Urothelium cell line (cell line): ENCODE measurements around the gene MCRS1.
"Not testable (repeated sequence)": the region's sequence is repeated elsewhere in the genome, so short reads cannot be mapped to it uniquely, and the experiment has no call there.

Source experiments
- DNase-seq: peaks from one replicate; pipeline ENCODE4 v3.0.0; 2011; ENCODE audit warnings: low spot score, mixed read lengths
- FAIRE-seq: peaks from 2 replicates; lab custom pipeline; 2011; peaks lifted over from hg19 to GRCh38; lab: Jason Lieb, UNC

The MCRS1 gene

DNA sequence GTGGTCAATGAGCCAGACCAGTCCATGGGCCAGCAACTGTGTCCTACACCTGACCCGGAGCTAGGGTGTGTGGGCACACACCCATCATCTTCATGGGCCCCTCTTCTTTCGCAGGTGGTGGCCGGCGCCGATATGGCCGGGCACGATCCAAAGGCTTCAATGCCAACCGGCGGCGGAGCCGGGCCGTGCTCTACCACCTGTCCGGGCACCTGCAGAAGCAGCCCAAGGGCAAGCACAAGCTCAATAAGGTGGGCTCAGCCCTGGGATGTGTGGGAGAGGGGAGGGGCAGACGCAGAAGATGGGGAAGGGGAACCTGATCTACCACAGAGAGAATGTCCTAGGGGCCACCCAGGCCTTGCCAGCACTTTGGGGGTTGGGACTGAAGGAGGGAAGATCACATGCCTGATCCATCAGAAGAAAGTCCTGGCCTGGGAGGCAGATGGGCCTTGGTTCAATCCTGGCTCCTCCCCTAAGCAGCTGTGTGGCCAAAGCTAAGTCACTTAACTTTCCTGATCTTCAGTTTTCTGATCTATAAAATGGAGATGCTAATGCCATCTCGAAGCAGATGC lies 25.3 kb downstream of the MCRS1 start:
- FAIRE-seq, result no peak

DNA sequence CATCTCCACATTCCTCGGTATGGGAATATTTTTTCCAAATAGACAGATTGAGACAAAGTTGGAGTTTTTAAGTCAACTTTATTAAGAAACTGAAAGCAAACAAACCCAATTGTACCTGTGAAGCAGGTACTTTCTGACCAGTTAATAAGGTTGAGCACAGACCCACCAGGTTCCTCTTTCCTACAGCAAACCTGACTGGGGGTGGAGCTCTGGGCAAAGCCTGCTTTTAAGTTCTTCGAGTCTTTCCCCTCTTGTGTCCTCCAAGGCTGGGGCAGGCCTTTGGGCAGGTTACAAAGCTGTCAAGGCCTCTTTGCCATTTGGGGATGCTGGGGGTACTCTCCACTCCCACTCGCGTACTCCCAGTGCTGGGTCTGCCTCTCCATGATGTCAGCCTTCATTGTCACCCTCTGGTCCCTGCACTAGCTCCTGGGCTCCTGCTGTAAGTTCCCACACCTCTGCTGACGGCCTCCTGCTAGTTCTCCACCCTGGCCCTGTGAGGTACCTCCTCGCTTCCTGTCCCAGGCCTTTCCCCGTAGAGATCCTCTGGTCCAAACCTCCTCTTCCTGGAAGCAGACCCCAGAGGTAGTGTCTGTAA lies 25.9 kb downstream of the MCRS1 start:
- no peak for DNase-seq
- no peak for FAIRE-seq

More for the DNA sequence above, 25.3 kb downstream of the MCRS1 start:
- no peak for DNase-seq

DNA sequence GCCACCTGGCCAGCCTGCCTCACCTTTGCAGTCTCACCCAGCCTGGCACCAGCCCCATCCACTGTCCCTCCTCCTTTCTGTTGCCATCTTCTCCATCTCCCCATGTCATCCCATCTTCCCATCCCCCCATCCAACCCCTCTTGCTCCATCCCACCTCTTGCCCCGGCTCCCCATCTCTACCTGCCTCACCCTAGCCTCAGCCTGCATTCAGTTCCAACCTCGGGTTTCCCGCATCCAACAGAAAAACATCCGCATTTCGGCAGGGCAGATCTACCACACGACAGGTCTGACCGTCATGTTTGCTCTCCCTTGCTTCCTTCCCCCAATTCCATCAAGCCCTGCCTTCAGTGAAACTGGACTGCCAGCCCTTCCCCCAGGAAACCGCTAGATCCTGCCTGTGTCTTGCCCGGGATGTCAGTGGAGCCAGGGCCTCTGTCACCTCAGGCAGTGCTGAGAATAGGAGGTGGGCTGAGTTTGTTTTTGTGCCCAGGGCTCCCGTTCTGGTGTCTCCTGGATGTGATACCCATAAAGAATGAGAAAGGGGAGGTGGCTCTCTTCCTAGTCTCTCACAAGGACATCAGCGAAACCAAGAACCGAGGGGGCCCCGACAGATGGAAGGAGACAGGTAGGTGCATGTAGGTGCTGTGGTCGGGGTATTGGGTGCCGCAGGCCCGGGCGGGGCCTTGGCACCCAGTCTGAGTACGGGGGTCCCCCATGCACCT lies 26.6 kb downstream of the MCRS1 start:
- FAIRE-seq (no peak), DNase-seq (no peak)

DNA sequence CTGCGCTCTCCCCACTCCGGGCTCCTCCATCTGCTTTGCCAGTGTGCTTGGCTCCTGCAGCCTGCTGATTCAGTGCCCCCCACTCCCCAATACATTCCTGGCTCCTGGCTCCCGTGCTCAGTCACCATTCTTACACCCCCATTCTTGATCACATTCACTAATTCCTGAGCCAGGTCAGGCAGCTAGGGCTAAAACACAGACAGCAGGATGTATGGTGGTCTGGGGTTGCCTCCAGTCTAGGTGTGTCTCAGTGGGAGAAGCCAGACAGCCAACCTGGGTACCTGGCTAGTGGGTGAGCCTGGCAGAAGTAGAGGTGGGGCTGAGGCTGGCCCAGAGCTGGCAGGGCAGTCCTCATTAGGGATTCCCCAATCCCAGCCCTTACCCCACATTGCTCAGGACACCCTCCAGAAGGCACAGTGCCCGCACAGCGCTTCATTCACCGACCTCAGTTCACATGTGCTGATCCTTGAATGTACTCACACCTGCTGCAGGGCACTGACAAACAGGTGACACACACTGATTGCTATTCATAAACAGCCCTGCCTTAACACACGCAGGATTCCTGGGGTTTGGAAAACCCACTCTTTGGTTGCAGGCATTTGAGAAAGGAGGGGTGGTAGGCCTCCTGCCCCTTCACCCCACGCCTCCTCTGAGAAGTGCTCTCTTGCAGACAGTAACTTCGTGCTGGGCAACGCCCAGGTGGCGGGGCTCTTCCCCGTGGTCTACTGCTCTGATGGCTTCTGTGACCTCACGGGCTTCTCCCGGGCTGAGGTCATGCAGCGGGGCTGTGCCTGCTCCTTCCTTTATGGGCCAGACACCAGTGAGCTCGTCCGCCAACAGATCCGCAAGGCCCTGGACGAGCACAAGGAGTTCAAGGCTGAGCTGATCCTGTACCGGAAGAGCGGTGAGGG lies 27.5 kb downstream of the MCRS1 start:
- FAIRE-seq (peak; percentile 37), DNase-seq (no peak)

DNA sequence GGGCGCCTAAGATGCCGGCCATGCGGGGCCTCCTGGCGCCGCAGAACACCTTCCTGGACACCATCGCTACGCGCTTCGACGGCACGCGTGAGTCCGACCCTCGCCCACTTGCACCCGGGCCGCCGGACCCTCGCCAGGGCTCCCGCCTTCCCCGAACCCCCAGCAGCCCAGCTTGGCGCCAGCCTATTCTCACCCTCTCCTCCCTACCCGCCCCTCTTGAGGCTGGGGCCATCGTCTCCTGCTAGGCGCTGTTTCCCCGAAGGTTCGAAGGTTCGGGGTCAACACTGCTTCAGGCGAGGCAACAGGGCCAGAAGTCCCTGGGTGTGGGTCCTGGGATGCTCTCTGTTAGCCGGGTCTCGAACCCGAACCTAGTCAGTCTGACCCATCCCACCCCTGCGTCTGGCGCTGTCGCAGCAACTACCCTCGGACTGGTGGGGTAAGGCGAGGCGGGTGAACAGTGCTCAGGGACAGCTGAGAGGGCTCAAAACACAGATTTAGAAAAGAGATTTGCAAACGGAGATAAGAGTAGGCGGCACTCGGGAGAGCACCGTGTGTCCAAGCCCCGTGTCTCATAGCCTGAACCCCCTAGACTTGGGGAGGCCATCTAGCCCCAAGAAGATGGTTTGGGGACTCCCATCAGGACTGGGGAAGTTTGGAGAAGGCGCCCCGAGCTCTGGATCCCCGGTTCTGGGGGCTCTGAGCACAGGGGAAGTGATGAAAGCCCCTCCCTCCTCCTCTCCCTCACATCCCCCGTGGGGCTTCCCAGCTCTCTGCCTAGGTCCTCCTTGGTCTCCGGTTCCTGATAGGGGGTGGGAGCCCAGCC lies 28.3 kb downstream of the MCRS1 start:
- no peak for DNase-seq
- FAIRE-seq, result no peak

DNA sequence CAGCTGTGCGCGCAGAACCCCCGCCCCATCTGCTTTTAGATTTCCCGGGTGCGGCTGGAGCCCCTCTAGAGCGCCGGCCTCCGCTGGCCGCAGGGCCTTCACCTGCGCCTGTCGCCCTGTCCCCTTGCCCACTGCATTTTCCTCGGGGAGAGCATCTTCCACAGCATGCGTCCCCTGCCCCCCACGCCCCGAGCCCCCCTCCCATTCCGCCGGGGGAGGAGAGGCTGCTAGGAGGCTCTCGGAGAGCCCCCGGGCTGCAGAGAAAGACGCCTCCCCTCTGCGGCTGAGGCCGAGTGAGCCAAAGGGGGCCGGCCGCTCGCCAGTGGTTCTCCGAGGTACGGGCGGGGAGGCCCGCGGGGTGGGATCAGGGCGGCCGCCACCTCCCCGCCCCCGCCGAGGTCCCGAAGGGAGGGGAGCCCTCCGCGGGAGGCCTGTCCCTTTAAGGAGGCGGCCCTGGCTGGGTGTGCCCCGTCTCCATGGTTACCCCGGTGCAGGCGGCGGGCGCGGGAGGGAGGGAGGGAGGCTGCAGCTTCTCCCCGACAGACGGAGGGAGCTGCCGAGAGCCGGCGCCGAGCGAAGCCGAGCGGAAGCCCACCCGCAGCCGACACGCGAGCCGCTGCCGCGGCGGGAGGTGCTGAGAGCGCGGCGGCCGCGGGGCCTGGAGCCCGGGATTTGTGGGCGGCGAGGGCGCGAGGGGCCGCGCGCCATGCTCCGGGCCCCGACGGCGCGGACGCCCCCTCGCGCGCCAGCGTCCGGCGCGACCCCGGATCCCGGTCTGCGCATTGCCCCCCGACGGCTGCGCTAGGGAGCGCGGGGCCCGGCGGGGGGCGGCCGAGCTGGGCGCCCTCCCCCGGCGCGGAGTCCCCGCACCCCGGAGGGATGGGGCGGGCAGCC lies 29.2 kb downstream of the MCRS1 start, which contains the start of gene KCNH3:
Gene KCNH3 (plus strand): TSS at position 521 of the 894 bp plus-strand sequence. CDS start 387 bp downstream, outside the sequence.
- FAIRE-seq, result no peak
- DNase-seq, result peak; percentile 95

DNA sequence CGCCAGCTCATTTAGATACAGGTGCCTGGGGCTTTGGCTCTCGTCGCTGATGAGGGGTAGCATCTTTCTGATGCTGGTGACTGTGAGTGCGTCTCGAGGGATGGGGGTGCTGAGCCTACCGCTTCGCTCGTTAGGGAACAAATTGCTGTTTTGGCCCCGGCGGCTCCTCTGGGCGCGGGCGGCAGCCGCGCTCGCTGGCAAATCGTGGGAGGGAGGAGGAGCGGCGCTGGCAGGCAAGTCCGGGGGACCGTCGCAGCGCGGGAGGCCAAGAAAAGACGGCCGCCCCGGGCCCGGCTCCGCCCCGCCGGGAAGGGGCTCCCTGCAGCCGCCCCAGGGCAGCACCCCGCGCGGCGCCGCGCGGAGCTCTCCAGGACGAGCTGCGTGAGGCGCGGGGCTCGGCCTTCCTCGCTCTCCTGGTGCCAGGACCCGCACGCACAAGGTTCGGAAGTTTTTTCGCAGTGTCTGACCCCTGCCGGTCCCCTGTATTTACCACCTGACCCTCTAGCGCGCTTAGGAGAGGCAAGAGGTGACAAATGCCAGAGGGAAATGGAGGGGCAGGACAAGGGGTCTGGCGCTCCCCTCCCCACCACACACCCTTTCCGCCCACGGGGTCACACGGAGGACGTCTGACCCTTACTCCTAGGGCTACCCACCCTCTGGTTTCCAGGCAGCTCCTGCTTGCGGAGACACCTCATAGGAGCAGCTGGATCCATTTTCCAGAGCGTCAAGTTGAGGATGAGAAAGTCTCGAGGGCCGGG lies 30.0 kb downstream of the MCRS1 start:
- FAIRE-seq (no peak), DNase-seq (no peak)

DNA sequence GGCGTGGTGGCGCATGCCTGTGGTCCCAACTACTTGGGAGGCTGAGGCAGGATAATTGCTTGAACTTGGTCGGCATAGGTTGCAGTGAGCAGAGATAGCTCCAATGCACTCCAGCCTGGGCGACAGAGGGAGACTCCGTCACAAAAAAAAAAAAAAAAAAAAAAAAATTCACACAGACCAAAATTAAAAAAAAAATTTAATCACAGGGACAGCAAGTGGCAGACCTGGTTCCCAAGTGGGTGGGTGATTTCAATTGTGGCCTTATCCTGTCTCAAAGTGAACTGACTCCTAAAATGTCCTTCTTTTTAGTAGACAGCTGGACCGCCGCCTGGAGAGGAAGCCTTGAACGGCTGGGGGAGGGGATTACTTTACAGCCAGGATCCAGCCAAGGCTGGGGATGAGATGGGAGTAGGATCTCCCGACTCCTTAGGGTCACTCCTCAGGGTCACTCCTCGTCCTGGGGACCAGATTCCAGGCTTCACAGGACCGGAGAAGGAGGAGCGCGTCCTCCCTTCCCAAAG lies 30.7 kb downstream of the MCRS1 start:
- FAIRE-seq (no peak), DNase-seq (no peak)

DNA sequence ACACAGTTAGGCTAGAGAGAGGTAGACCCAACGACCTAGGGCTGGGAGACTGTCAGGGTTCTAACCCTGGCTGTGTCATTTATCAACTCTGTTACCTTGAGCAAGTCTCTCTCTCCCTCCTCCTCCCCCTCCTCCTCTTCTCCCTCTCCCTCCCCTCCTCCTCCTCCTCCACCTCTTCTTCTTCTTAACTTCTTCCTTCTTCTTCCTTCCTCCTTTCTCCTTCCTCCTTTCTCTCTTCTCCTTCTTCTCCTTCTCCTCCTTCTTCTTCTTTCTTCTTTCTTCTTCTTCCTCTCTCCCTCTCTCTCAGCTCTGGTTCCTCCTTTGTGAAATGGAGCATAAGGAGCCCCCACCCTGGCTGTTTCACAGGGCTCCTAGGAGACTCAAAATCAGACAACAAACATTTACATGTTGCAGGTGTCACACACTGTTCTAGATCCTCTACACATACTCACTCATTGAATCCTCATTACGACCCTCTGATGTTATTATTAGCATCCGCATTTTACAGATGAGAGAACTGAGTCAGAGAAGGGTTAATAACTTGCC lies 31.3 kb downstream of the MCRS1 start:
- no peak for DNase-seq
- no peak for FAIRE-seq

DNA sequence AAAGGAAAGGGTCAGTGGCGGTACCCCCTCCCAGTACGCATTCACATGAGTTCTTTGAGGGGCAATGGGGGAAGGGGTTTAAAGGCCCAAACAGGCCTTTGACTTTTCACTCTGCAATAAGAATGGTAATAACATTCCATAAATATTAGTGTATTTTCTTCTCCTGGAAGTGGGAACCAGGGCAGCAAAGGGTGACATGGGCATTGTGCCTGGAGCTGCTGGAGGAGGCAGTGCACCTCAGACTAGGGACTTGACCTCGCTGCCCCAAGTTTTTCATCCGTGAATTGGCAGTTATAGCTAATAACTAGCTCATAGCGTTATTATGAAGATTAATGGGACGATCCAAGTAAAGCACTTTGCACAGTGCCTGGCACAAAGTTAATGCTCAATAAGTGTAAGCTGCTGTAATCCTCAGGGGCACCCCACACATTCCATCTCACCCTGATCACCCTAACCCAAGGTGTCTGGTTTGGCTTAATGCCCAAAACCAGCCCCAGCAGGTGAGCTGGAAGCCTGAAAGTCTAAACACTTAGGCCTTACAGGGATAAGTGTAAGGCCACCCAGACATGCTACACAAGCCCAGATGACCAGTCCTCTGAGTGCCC lies 31.9 kb downstream of the MCRS1 start:
- FAIRE-seq (no peak), DNase-seq (no peak)

DNA sequence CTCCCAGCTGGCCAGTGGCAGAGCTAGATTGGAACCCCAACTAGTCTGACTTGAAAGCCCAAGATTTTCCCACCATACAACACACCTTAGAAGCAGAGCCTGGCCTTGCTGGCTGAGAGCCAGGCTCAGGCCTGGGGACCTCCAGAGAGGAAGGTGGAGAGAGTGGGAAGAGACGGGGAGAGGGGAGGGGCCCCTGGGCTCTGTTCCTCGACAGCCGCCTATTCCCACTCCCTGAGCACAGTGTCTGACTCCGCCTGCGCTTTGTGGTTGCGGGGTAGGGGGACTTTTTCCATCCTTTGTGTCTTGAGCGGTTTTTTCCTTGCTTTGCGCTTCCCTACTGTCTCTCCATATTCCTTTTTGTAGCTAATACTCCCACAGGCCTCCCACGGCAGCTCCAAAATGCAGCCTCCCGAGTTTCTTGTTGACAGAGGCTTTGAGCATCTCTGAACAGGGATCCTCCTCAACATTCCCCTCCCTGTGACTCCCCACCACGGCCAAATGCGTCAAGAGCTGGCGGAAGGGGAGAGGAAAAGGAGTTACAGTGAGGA lies 33.1 kb downstream of the MCRS1 start:
- DNase-seq, result no peak
- FAIRE-seq, result no peak

DNA sequence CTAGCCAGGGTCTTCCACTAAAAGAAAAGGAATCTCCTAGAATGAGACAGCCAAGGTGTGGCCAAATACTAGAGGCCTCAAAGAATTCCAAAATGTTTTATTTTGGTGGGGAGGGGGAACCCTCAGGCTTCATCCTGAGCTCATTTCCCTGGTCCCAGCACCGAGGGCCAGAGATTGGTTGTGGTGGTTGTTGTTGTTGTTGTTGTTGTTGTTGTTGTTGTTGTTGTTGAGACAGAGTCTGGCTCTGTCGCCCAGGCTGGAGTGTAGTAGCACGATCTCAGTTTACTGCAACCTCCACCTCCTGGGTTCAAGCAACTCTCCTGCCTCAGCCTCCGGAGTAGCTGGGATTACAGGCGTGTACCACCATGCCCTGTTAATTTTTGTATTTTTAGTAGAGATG lies 33.8 kb downstream of the MCRS1 start:
- DNase-seq, FAIRE-seq: not testable (repeated sequence)

DNA sequence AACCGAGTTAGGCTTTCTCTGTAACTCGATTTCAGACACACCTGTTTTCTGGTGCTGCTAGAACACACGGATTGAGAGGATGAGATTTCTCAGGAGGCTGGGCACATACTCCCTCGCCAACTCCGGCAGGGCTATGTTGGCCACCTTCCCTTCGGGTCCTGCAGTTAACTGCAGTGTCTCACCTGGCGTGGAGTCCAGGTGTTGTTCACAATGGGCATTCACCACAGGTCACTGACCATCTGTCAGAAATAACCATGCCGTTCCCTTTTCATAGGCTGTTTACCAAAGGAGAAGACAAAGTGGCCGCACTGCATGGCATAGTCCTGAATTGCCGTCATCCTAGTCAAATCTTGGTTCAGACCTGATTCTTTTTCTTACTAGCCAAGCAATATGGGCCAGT lies 34.6 kb downstream of the MCRS1 start:
- FAIRE-seq (no peak), DNase-seq (no peak)

DNA sequence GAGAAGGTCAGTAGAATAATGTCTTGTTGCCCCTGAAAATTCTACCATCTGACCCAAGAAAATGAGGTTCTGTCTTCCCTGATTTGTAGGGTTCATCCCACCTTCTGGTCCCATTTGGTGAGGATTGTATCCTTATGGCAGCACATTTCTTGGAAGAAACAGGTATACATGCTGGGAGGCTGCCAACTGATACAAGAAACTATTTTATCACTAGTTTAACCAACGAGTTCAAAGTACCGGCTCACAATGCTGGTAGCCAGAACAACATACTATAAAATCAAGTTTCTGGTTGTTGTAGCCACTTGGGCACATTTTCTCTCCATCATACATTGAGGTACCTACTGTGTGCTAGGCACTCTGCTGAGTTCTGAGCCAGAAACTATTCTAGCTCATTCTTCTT lies 36.2 kb downstream of the MCRS1 start:
- no peak for FAIRE-seq
- no peak for DNase-seq

DNA sequence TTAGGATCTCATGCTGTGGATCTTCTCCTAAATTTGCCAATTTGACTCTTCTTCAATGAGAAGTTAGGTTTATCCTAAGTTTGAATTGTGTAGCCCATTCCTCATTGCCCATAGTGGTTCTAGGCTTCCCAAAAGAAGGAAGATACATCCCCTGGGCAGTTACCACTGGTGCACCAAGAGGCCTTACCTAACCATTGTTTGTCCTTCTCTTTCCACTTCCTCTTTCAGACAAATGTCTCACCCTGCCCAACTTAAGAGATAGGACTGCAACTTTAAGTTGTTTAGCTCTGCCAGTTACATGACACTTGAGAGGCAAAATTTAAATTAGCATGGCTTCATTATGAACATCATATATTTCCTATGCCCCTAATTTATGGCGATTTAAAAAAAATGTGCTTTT lies 38.5 kb downstream of the MCRS1 start:
- no peak for FAIRE-seq
- no peak for DNase-seq

DNA sequence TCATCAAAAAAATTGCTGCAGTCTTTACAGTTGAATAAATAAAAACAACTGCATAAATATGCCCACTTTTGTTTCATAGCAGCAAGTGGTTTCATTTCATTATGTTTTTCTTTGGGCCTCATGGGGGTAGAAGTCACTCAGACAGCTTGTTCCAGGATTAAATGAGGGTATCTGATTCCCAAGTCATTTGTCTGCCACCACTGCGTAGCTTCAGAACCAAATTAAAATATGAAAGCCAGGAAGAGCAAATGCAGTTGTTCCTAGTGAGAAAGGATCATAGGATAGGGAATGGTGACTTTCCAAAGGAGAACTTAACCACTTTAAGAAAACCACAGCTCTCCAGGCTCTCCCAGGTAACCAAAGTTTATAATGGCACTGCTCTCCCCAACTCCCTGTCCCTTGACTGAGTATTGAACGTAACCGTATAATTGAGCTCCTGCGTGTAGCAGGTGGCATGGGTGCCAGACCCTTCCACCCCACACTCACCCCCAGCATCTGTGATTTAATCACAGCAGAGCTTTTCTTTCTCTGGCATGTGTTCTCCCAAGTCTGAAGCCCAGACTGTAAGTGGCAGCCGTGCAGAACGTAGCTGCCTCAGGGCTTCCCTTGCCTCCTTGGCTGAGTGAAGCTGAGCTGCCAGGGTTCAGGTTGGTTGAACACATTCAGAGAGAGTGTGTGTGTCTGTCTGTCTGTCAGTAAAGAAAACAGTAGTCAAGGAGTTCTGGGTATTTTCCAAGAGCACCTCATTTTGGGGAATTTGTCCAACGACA lies 40.4 kb downstream of the MCRS1 start:
- DNase-seq (no peak), FAIRE-seq (no peak)

DNA sequence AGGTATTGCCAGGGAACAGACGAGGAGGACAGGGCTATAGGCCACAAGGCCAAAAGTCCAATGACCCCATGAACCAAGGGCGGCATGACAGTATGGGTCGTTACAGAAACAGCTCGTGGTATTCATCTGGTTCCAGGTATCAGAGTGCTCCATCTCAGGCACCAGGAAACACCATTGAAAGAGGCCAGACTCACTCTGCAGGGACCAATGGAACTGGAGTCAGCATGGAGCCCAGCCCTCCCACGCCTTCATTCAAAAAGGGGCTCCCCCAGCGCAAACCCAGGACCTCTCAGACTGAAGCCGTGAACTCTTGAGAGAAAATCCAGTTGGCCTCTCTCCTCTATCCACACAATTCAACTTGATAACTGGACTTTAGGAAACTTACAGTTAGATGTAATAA lies 42.0 kb downstream of the MCRS1 start:
- FAIRE-seq (no peak), DNase-seq (no peak)
